Adrenal gland (tissue), 5 donors: ENCODE data around the gene PASD1.

Source experiments
- CTCF ChIP-seq, 6 experiments: fragments of 450-650 bp in 4 of 6; fragments of 200-600 bp in 2 of 6; sonication (generic) in 1 of 6; IDR thresholded peaks; 1 replicate in 5 of 6; 2 replicates in 1 of 6; pipeline versions ENCODE4 v1.5.1 to v1.8.0; 2016 to 2021; ENCODE audit warnings: antibody characterized with exemption in 6 of 6, mild to moderate bottlenecking in 2 of 6, moderate library complexity in 1 of 6
- POLR2A ChIP-seq, 2 donors: fragments of 450-650 bp; IDR thresholded peaks; one replicate each; pipeline ENCODE4 v1.6.1; 2017; ENCODE audit warnings: antibody characterized with exemption in 2 of 2, mild to moderate bottlenecking in 2 of 2, moderate library complexity in 1 of 2
- donor health status: DM: no; HTN: no; CAD: no.

- TF ChIP-seq CTCF (IDR thresholded peaks at IDR 0.05) (no peak), POLR2A (IDR thresholded peaks at IDR 0.05) (no peak)
Measured at GRCh38 chrX:151692825-151693224, 129.3 kb downstream of the PASD1 start.
